Fibroblast of lung (primary cell): ENCODE measurements around the gene ADAM23. TPM values are rescaled to one million over a fixed set of nuclear protein-coding genes. Genes with fewer than 3 reads are reported as not detected.

Experiments
- DNase-seq, 2 donors: peaks; one replicate each; pipeline versions ENCODE4 v3.0.0 to v3.0.0-alpha.2; 2010; ENCODE audit warnings: low read depth in 2 of 2
- H2AFZ ChIP-seq: 2 replicates; pipeline ENCODE4 v1.5.1; 2012; ENCODE audit warnings: low read length, control low read depth, inconsistent platforms
- H3K27ac ChIP-seq: 2 replicates; pipeline ENCODE4 v1.5.1; 2011; ENCODE audit warnings: low read length, control low read depth; ENCODE audit not compliant: insufficient read depth
- H3K27me3 ChIP-seq: 2 replicates; pipeline ENCODE4 v1.5.1; 2011; ENCODE audit warnings: mild to moderate bottlenecking, low read length; ENCODE audit not compliant: control insufficient read depth, insufficient read depth
- H3K36me3 ChIP-seq: 2 replicates; pipeline ENCODE4 v1.5.1; 2011; ENCODE audit warnings: low read length; ENCODE audit not compliant: control insufficient read depth, insufficient read depth
- H3K4me1 ChIP-seq: 2 replicates; pipeline ENCODE4 v1.5.1; 2011; ENCODE audit warnings: low read length; ENCODE audit not compliant: control insufficient read depth, insufficient read depth; ENCODE audit errors: extremely low read depth
- H3K4me2 ChIP-seq: 2 replicates; pipeline ENCODE4 v1.5.1; 2011; ENCODE audit warnings: low read length, control low read depth; ENCODE audit not compliant: insufficient read depth; ENCODE audit errors: extremely low read depth
- H3K4me3 ChIP-seq, 4 experiments: fragments of 200-600 bp in 1 of 4; sonication (generic) in 1 of 4; replicated peaks in 1 of 4; 2 replicates each; pipeline ENCODE4 v1.5.1; 2011 to 2016; ENCODE audit warnings: low read length in 4 of 4, low read depth in 3 of 4, mild to moderate bottlenecking in 3 of 4, control low read depth in 2 of 4, inconsistent platforms in 1 of 4, mixed read lengths in 1 of 4; ENCODE audit not compliant: insufficient read depth in 1 of 4; ENCODE audit errors: control extremely low read depth in 1 of 4
- H3K79me2 ChIP-seq: 2 replicates; pipeline ENCODE4 v1.5.1; 2012; ENCODE audit warnings: mild to moderate bottlenecking, low read length, inconsistent platforms; ENCODE audit not compliant: control insufficient read depth, insufficient read depth
- H3K9ac ChIP-seq: 2 replicates; pipeline ENCODE4 v1.5.1; 2011; ENCODE audit warnings: mild to moderate bottlenecking, low read length, control low read depth; ENCODE audit not compliant: insufficient read depth
- H3K9me3 ChIP-seq: 2 replicates; pipeline ENCODE4 v1.5.1; 2012; ENCODE audit warnings: low read depth, low read length; ENCODE audit not compliant: control insufficient read depth, insufficient read depth
- H4K20me1 ChIP-seq: 2 replicates; pipeline ENCODE4 v1.5.1; 2011; ENCODE audit warnings: low read length; ENCODE audit not compliant: control insufficient read depth, insufficient read depth; ENCODE audit errors: extremely low read depth
- CTCF ChIP-seq, 2 donors: IDR thresholded peaks in 1 of 2; conservative IDR thresholded peaks in 1 of 2; 1 replicate in 1 of 2; 2 replicates in 1 of 2; pipeline ENCODE4 v1.5.1; 2011 to 2012; ENCODE audit warnings: low read length in 2 of 2, control low read depth in 1 of 2, inconsistent platforms in 1 of 2, low read depth in 1 of 2, mild to moderate bottlenecking in 1 of 2
- EZH2 ChIP-seq: IDR thresholded peaks from 2 replicates; pipeline ENCODE4 v1.5.1; 2012; ENCODE audit warnings: low read length, control low read depth, mild to moderate bottlenecking; ENCODE audit errors: missing control alignments
- polyA plus RNA-seq, 2 donors: library from polyadenylated mRNA; depleted of rRNA in 1 of 2; stranded (reverse) in 1 of 2; unstranded in 1 of 2; fragments of >200 nt; gene quantifications; 2 replicates each; pipeline ENCODE4 v1.2.1, GENCODE V29; 2011 to 2012; ENCODE audit warnings: missing spikeins in 1 of 2
- total RNA-seq: library from RNA; depleted of rRNA; stranded (reverse); fragments of >200 nt; gene quantifications from 2 replicates; pipeline ENCODE4 v1.2.1, GENCODE V29; 2014

ADAM23 gene
- total and polyA plus RNA-seq, 2 donors (not counting 1 experiment from before 2014, with no cell fraction given): 2.3 to 2.7 TPM

- no peaks in the 10 kb centered on the region for H4K20me1 ChIP-seq
- no peak overlapping the region for H3K27ac ChIP-seq
- H3K4me2 ChIP-seq: no peak overlapping the region
- H3K4me3 ChIP-seq: no peak overlapping the region
- TF ChIP-seq CTCF (conservative IDR thresholded peaks at IDR 0.05 in 1 of 2, IDR thresholded peaks at IDR 0.05 in 1 of 2; ENCODE audit: low read depth in 1 of 2, low read length in 2 of 2) (no peak), EZH2 (no peak)
- H3K27me3 ChIP-seq: no peaks in the 10 kb centered on the region
- no peak for DNase-seq
- no peaks in the 10 kb centered on the region for H3K4me1 ChIP-seq
- H3K36me3 ChIP-seq: no peaks in the 10 kb centered on the region
- no peak overlapping the region for H2AFZ ChIP-seq
- H3K9ac ChIP-seq: no peak overlapping the region
- no peaks in the 10 kb centered on the region for H3K79me2 ChIP-seq
- H3K9me3 ChIP-seq: no peaks in the 10 kb centered on the region
Measured at GRCh38 chr2:206543073-206543472, 99.7 kb downstream of the ADAM23 start.

DNA sequence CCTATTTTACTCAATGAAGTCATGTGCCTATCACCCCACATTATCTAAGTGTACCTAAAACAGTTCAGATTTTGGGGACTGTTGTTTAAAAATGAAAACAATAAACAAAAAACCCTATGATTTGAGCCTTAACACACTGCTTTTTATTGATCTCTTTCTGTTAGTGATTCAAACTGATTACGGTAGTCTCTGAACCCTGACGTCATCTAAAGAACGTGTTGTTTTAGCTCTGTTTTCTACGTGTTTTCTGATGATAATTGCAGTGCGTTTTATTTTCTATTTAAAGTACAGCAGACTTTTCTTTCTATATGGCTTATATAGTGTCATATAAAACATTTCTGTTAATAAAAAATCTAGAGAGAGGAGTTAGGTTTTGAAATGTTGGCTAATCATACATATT, 105.1 kb downstream of the ADAM23 start:
- Histone ChIP-seq H3K9ac (no peak overlapping the region), H3K4me1 (no peaks in the 10 kb centered on the region), H3K27me3 (no peaks in the 10 kb centered on the region), H3K9me3 (no peaks in the 10 kb centered on the region), H3K79me2 (no peaks in the 10 kb centered on the region), H4K20me1 (no peaks in the 10 kb centered on the region), H2AFZ (no peak overlapping the region), H3K36me3 (no peaks in the 10 kb centered on the region), H3K4me3 (no peak overlapping the region), H3K4me2 (no peak overlapping the region), H3K27ac (no peak overlapping the region)
- no peak for TF ChIP-seq EZH2
- no peak for TF ChIP-seq CTCF (conservative IDR thresholded peaks at IDR 0.05 in 1 of 2, IDR thresholded peaks at IDR 0.05 in 1 of 2; ENCODE audit: low read depth in 1 of 2, low read length in 2 of 2)
- no peak for DNase-seq

DNA sequence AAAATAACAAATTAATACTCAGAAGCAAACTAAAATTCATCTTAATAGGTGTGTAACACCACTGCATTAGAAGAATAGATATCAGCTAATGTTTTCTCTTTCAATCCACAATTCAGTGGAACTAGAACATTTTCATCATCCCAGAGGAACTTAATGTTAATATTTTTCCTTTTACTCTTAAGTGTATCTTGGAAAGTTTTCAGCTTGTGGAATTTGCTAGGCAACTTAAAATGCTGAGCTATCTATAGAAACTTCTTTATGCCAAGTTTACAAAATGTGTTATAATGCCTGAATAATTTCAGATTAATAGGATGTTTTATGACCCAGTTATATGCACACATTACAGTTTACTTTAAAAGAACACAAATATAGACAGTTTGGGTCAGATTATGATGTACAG, 112.4 kb downstream of the ADAM23 start:
- DNase-seq: peak; percentile 26 to 63
- Histone ChIP-seq H2AFZ (no peak overlapping the region), H3K27me3 (no peaks in the 10 kb centered on the region), H4K20me1 (no peaks in the 10 kb centered on the region), H3K27ac (no peak overlapping the region), H3K4me1 (no peaks in the 10 kb centered on the region), H3K4me3 (no peak overlapping the region), H3K4me2 (no peak overlapping the region), H3K9ac (no peak overlapping the region), H3K36me3 (no peaks in the 10 kb centered on the region), H3K9me3 (no peaks in the 10 kb centered on the region), H3K79me2 (no peaks in the 10 kb centered on the region)
- TF ChIP-seq CTCF (conservative IDR thresholded peaks at IDR 0.05 in 1 of 2, IDR thresholded peaks at IDR 0.05 in 1 of 2; ENCODE audit: low read depth in 1 of 2, low read length in 2 of 2) (no peak), EZH2 (no peak)
